Ascending aorta (tissue), 2 donors: Measurements from ENCODE around the gene PSMB7. TPM values are rescaled to one million over a fixed set of nuclear protein-coding genes. Genes with fewer than 3 reads are reported as not detected.

Experiments used
- DNase-seq, 2 donors: peaks; one replicate each; pipeline ENCODE4 v3.0.0-alpha.2; 2019; ENCODE audit warnings: low spot score in 2 of 2
- H3K27ac ChIP-seq, 2 donors: fragments of 200-600 bp; sonication (generic); one replicate each; pipeline ENCODE4 v1.5.1; 2016 to 2017; ENCODE audit warnings: mild to moderate bottlenecking in 1 of 2
- H3K27me3 ChIP-seq: fragments of 200-600 bp; sonication (generic); one replicate; pipeline ENCODE4 v1.5.1; 2017
- H3K36me3 ChIP-seq, 2 donors: fragments of 200-600 bp; sonication (generic); one replicate each; pipeline ENCODE4 v1.5.1; 2016
- H3K4me1 ChIP-seq, 2 donors: fragments of 200-600 bp; sonication (generic); one replicate each; pipeline ENCODE4 v1.5.1; 2016 to 2017; ENCODE audit warnings: mild to moderate bottlenecking in 1 of 2
- H3K4me3 ChIP-seq, 2 donors: fragments of 200-600 bp; sonication (generic); one replicate each; pipeline ENCODE4 v1.5.1; 2016 to 2017; ENCODE audit warnings: mild to moderate bottlenecking in 1 of 2
- H3K9me3 ChIP-seq, 2 donors: fragments of 200-600 bp; sonication (generic); one replicate each; pipeline ENCODE4 v1.5.1; 2016
- intact Hi-C: fragments of 100-400 bp; cut with DNase I; formaldehyde crosslinking; loops from one replicate; pipeline ENCODE4 v1.15.1; 2023
- total RNA-seq: library from RNA; depleted of rRNA; stranded (reverse); fragments of >200 nt; gene quantifications from one replicate; pipeline ENCODE4 v1.1.0, GENCODE V29; 2016
- TF ChIP-seq, protein P1 (sequence below), 3 experiments: fragments of 200-600 bp in 2 of 3; fragments of 450-650 bp in 1 of 3; sonication (generic) in 2 of 3; IDR thresholded peaks; one replicate each; pipeline ENCODE4 v1.5.1; 2016 to 2019; ENCODE audit warnings: antibody characterized with exemption in 3 of 3, mild to moderate bottlenecking in 1 of 3, moderate library complexity in 1 of 3

The PSMB7 gene
- total RNA-seq, 1 donor from 2014 or later = 21.1 TPM

GRCh38 chr9:124456341-124457078 is 41.3 kb upstream of the PSMB7 start:
- DNase-seq = no peak
- Histone ChIP-seq H3K4me3 (no peak overlapping the region), H3K9me3 (no peaks in the 10 kb centered on the region), H3K36me3 (no peaks in the 10 kb centered on the region), H3K4me1 (no peaks in the 10 kb centered on the region), H3K27ac (no peak overlapping the region), H3K27me3 (no peaks in the 10 kb centered on the region)
- TF ChIP-seq, protein P1, sequence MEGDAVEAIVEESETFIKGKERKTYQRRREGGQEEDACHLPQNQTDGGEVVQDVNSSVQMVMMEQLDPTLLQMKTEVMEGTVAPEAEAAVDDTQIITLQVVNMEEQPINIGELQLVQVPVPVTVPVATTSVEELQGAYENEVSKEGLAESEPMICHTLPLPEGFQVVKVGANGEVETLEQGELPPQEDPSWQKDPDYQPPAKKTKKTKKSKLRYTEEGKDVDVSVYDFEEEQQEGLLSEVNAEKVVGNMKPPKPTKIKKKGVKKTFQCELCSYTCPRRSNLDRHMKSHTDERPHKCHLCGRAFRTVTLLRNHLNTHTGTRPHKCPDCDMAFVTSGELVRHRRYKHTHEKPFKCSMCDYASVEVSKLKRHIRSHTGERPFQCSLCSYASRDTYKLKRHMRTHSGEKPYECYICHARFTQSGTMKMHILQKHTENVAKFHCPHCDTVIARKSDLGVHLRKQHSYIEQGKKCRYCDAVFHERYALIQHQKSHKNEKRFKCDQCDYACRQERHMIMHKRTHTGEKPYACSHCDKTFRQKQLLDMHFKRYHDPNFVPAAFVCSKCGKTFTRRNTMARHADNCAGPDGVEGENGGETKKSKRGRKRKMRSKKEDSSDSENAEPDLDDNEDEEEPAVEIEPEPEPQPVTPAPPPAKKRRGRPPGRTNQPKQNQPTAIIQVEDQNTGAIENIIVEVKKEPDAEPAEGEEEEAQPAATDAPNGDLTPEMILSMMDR (IDR thresholded peaks at IDR 0.05) = no peak
- intact Hi-C loops = no loop called here

DNA sequence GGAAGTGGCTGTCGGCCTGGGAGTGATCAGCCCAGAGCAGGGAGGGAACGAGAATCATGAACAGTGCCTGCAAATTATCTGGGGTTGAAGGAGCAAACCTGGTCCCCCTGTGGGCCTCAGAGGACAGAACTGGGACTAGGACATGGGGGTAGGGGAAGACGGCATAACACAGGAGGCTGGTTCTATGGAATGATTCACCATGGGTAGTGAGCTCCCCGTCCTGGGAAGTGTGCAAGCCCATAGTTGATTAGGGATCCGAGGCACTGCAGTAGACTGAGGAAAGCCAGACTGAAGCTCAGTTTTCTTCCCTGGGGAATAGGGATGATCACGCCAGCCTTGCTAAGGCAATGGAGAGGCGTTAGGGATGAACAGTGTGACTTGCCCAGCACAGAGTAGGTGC is 40.6 kb upstream of the PSMB7 start:
- TF ChIP-seq, protein P1 (IDR thresholded peaks at IDR 0.05) = no peak
- Histone ChIP-seq H3K9me3 (no peaks in the 10 kb centered on the region), H3K27ac (no peak overlapping the region), H3K4me3 (no peak overlapping the region), H3K4me1 (no peaks in the 10 kb centered on the region), H3K27me3 (no peaks in the 10 kb centered on the region), H3K36me3 (no peaks in the 10 kb centered on the region)
- intact Hi-C loops = no loop called here
- DNase-seq = no peak

GRCh38 chr9:124454791-124455443 is 39.7 kb upstream of the PSMB7 start:
- intact Hi-C loops = no loop called here
- no peak overlapping the region for H3K4me3 ChIP-seq
- no peaks in the 10 kb centered on the region for H3K36me3 ChIP-seq
- no peaks in the 10 kb centered on the region for H3K4me1 ChIP-seq
- no peak overlapping the region for H3K27ac ChIP-seq
- H3K9me3 ChIP-seq = no peaks in the 10 kb centered on the region
- DNase-seq = no peak
- TF ChIP-seq, protein P1 (IDR thresholded peaks at IDR 0.05) = no peak
- no peaks in the 10 kb centered on the region for H3K27me3 ChIP-seq

DNA sequence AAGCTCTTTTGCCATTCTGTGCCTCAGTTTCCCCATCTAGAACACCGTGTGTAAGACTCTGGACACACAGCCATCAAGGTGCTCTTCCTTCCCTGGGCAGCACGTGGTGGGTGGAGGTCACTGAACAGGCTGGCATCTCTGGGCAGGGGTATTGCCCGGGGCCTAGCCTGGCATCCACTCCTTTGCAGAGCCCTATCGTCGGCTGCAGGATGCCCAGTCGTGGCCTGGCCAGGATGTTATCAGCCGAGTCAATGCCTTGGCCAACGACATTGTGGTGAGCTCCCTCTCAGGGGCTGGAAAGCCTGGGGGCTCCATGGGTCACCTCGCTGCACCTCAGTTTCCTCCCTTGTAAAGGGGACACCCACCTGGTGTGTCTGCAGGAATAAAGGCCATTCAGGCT is 39.1 kb upstream of the PSMB7 start:
- H3K36me3 ChIP-seq = no peaks in the 10 kb centered on the region
- H3K27ac ChIP-seq = no peak overlapping the region
- TF ChIP-seq, protein P1 (IDR thresholded peaks at IDR 0.05) = no peak
- no peaks in the 10 kb centered on the region for H3K27me3 ChIP-seq
- no peak for DNase-seq
- H3K4me1 ChIP-seq = no peaks in the 10 kb centered on the region
- H3K4me3 ChIP-seq = no peak overlapping the region
- intact Hi-C loops = no loop called here
- no peaks in the 10 kb centered on the region for H3K9me3 ChIP-seq

DNA sequence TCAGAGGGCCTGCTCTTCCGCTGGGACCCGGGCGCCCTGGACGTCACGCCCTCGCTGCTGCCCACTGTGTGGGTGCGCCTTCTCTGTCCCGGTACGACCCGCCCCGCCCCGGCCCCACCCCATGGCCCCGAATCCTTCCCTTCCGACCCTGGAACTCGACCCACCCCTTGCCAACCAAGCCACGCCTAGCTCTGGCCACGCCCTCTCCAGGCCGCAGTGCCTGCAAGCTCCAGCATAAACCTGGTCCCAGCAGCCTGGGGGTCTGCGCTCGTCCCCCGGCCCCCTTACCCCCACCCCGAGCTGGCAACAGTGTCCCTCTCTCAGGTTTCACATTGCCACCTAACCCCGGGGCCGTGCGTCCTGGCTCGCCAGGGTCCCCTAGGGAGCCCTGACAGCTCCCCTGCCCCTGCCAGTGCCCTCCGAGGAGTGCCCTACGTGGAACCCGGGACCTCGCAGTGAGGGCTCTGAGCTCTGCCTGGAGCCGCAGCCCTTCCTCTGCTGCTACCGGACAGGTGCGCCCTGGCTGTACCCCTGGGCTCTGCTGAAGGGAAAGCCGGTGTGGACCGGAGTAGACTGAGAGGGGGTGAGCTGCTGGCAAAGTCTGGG is 38.4 kb upstream of the PSMB7 start:
- H3K27ac ChIP-seq = no peak overlapping the region
- no peaks in the 10 kb centered on the region for H3K4me1 ChIP-seq
- H3K9me3 ChIP-seq = no peaks in the 10 kb centered on the region
- H3K36me3 ChIP-seq = no peaks in the 10 kb centered on the region
- H3K4me3 ChIP-seq = no peak overlapping the region
- no peaks in the 10 kb centered on the region for H3K27me3 ChIP-seq
- intact Hi-C loops = no loop called here
- TF ChIP-seq, protein P1 (IDR thresholded peaks at IDR 0.05) = no peak
- no peak for DNase-seq
